ENCODE data around the gene MRO.
"Not testable (repeated sequence)": the region's sequence is repeated elsewhere in the genome, so short reads cannot be mapped to it uniquely, and the experiment has no call there.

MRO gene

GRCh38 chr18:50790948-50791347, 28.9 kb downstream of the MRO start:
- no peak for DNase-seq

- DNase-seq = no peak
These were observed 29.6 kb downstream of the MRO start for GRCh38 chr18:50790241-50790640.

GRCh38 chr18:50788284-50788683, 31.5 kb downstream of the MRO start:
- no peak for DNase-seq

- DNase-seq = no peak
These were observed 33.0 kb downstream of the MRO start for GRCh38 chr18:50786864-50787263.

GRCh38 chr18:50783553-50783952, 36.3 kb downstream of the MRO start:
- DNase-seq = no peak

GRCh38 chr18:50779021-50779420, 40.8 kb downstream of the MRO start:
- DNase-seq = not testable (repeated sequence)

GRCh38 chr18:50776383-50776782, 43.4 kb downstream of the MRO start:
- DNase-seq = no peak

GRCh38 chr18:50775726-50776125, 44.1 kb downstream of the MRO start:
- DNase-seq = no peak

GRCh38 chr18:50775207-50775606, 44.6 kb downstream of the MRO start:
- DNase-seq = no peak

GRCh38 chr18:50769463-50769862, 50.4 kb downstream of the MRO start:
- DNase-seq = no peak

GRCh38 chr18:50757358-50757757, 62.5 kb downstream of the MRO start:
- no peak for DNase-seq

- no peak for DNase-seq
These were observed 65.5 kb downstream of the MRO start for GRCh38 chr18:50754297-50754696.

GRCh38 chr18:50753311-50753710, 66.5 kb downstream of the MRO start:
- DNase-seq = no peak

- no peak for DNase-seq
These were observed 67.9 kb downstream of the MRO start for GRCh38 chr18:50751947-50752346.

GRCh38 chr18:50751490-50751889, 68.3 kb downstream of the MRO start:
- DNase-seq = no peak

GRCh38 chr18:50750546-50750945, 69.3 kb downstream of the MRO start:
- DNase-seq = no peak

- DNase-seq = no peak
These were observed 69.9 kb downstream of the MRO start for GRCh38 chr18:50749945-50750344.

- DNase-seq = no peak
These were observed 70.4 kb downstream of the MRO start for GRCh38 chr18:50749421-50749820.

- DNase-seq = no peak
These were observed 71.3 kb downstream of the MRO start for GRCh38 chr18:50748243-50749229.

GRCh38 chr18:50747849-50748242, 72.0 kb downstream of the MRO start:
- no peak for DNase-seq

- no peak for DNase-seq
These were observed 73.9 kb downstream of the MRO start for GRCh38 chr18:50745945-50746344.
